Stimulated activated CD8-positive, alpha-beta memory T cell treated with anti-CD3 and anti-CD28 coated beads, Interleukin-7, amount 100 ng/mL, for 1 hour (primary cell): ENCODE measurements around the gene UBXN4.
"Not testable (repeated sequence)": the region's sequence is repeated elsewhere in the genome, so short reads cannot be mapped to it uniquely, and the experiment has no call there.

Experiments
- DNase-seq, 2 donors: peaks; one replicate each; pipeline ENCODE4 v3.0.0-alpha.2; 2020; ENCODE audit warnings: low read depth in 2 of 2

UBXN4 gene

DNA sequence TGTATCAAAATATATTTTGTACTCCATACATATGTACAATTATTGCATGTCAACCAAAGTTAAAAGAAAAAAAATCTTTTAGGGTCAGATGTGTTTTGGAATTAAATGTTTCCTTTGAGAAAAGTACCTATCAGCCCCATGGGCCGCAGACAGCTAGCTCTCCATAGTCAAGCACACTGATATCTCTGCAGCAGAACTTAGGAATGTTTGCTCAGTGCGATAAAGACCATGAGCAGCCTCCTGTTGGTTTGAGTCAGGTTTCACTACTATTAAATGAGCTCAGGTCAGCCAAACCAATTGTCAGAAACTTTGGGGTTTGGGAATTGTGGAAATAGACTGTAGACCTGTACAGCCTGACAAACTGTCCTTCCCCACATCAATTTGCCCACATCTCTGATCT is 61.6 kb downstream of the UBXN4 start:
- no peak for DNase-seq

DNA sequence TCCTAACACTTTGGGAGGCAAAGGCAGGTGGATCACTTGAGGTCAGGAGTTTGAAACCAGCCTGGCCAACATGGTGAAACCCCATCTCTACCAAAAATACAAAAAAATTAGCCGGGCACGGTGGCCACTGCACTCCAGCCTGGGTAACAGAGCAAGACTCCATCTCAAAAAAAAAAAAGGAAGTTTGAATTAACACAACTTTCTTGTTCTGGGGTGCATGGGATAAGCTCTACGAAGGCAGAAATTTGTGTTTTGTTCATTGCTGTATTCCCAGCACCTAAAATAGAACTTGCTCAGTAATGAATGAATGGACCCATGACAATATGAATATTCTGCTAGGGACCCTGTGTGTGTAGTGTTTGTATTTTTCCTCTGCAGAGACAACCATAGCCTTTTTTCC is 66.2 kb downstream of the UBXN4 start:
- not testable (repeated sequence) for DNase-seq

DNA sequence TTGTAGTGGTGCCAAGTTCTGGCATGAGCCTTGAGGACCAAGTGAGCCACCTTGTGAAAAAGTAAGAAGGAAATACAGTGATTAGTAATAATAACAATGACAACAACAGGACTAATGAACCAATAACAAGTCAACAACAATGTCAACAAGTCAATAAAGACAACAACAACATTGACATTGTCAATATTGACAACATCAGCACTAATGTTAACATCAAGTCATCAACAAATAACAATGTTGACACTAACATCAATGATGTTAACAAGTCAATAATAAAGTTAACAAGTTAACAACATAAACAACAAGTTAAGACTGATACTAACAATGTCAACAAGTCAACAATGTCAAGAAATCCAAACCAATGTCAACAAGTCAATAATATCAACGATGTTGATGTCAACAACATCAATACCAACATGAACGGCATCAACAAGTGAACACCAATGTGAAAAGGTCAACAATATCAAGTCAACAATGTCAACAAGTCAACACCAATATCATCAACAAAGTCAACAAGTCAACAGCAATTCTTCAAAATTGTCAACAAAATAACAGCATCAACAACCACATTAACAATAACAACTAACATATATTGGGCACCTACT is 71.4 kb downstream of the UBXN4 start:
- no peak for DNase-seq

DNA sequence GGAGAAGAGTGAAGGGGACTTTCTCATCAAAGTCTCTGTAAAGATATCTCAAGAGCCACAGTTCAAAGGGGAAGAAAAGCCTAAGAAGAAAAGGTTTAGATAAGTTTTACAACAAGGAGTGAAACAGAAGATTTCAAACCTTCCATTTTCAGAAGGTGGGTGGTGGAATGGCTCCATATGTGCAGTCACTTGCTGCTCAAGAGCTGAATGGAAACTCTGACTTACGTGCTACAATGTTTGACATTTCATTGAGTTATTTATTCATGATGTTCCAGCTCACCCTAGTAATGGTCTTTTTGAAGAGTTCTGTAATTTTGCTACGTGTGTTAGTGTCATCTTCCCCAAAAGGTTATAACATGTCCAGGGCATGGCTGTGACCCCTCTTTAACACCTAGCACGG is 73.6 kb downstream of the UBXN4 start:
- DNase-seq = no peak

DNA sequence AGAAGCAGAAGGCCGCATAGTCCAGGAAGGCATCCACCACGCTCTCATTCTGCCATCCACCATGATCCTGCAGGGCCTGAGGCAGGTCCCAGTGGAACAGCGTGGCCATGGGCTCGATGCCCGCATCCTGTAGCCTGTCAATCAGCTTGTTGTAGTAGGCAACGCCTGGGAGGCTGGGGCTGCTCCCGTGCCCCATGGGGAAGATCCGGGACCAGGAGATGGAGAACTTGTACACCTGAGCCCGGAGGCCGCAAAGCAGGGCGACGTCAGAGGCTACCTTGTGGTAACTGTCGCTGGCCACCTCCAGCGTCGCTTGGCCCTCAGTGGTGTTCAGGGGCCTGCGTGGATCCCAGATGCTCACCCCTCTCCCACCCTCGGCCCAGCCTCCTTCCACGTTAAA is 75.8 kb downstream of the UBXN4 start:
- no peak for DNase-seq

DNA sequence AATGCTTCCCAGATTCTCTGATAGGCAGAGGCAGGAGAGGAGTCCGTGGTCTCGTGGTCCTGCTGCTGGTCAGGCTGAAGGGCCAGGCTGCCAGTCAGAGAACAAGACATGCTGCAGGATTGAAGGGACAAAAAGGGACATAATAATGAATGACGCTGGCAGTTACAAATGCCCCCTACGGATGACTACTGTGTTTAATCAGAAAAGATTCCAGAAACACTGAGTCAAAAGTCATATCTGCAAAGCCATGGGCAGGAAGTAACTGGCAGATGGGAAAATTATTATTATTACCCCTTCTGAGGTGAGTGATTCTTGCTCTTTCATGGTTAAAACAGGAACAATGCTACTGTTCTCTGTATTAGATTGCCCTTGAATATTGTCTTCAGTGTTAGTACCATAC is 76.3 kb downstream of the UBXN4 start:
- no peak for DNase-seq

DNA sequence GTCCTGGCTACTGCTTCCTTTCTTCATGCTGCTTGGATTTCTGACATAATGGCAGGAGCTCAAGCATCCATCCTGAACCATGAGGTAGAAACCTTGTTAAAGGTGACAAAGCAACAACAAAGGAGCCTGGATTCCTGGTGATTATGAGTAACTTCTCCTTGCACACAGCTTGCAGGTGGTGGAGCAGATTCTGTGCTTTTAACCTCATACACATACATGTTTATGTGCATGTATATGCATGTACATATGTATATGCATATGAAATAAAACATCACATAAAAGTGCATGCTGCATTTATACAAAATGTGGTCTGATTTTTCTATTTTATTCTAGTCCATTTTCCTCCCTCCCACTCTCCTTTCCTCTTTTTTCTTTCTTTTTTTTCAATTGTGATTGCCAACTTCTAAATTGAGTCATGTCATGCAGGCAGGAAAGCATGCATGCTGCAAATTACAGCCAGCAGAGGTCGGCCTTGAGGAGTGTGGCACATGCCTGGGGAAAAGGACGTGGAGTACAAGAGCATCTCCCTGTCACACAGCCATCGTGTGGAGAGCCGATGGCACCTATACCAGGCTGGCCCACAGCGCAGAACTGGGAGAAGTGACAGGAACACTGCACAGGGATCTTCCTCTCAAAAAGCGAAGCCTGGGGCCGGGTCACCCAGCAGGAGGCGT is 77.4 kb downstream of the UBXN4 start:
- no peak for DNase-seq

DNA sequence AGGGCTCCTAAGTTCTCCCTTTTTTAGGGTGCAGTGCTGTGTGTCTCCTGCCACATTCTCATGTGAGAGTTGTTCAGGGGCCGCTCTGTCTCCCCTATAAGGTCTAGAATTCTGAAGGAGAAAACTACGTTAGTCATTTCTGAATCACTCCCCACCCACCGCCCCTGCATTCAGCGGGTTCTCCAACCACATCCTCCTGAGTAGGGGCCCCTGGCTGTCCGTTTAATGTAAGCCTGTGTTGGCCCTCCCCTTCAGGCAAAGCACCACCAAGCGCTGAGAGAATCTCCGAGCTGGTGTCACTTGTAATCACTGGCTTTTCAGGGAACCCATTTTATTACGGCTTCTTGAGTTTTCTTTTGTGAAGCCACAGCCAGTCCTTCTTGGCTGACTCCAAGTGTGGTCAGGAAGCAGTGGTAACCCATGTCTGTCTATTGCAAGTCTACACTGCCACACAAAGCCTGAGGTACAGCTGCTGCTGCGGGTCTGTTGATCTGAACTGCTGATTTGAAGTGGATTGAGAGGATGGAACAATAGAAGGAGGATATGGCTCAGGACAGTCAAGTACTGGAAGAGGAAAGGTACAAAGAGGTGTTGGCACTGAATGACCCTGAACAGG is 78.5 kb downstream of the UBXN4 start:
- DNase-seq = peak; percentile 43 to 47

DNA sequence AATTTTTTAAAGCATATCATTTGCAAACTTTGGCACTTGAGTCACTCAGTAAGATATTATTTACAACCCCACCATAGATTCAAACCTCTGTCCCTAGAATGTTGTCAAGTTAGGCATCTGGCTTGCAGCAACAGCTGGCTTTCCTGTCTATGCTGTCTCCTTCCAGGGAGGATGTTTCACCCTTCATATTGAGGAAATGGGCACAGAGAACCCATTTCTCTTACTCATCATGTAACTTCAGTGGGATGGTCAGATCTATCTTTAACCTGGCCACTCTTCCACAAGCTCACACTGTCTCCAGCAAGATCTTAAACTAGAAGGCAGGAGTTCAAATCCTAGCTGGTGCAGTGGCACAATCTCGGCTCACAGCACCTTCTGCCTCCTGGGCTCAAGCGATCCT is 79.5 kb downstream of the UBXN4 start:
- no peak for DNase-seq

DNA sequence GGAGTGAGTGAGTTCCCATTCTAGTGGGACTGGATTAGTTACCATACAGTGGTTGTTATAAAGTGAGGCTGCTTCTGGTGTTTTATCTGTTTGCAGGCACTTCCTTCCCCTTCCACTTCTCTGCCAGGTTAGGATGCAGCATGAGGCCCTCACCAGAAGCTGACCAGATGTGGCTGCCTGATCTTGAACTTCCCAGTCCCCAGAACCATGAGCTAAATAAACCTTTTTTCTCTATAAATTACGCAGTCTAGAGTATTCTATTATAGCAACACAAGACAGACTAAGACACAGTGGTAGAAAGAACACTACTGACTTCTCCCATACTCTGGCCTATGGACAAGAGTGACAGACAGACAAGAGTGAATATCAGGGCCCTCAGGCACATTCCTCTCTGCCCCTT is 81.2 kb downstream of the UBXN4 start:
- DNase-seq = no peak

DNA sequence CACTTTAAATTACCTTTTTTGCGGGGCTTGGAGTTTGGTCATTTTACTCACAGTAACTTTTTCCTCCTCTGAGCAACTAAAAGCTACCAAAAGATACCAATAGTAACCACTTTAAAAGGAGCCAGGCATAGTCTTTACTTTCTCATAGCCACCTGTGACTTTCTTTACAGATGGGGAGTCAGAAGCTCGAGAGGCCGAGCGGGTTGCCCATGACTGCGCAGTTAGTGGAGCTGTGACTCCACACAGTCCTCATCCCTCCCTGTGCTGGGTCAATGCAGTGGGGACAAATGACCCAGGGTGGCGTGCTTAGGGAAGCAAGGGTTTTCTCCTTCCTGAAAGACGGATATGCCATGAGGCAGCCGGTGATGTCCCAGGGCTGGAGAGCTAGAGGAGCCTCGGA is 83.5 kb downstream of the UBXN4 start:
- DNase-seq = no peak

DNA sequence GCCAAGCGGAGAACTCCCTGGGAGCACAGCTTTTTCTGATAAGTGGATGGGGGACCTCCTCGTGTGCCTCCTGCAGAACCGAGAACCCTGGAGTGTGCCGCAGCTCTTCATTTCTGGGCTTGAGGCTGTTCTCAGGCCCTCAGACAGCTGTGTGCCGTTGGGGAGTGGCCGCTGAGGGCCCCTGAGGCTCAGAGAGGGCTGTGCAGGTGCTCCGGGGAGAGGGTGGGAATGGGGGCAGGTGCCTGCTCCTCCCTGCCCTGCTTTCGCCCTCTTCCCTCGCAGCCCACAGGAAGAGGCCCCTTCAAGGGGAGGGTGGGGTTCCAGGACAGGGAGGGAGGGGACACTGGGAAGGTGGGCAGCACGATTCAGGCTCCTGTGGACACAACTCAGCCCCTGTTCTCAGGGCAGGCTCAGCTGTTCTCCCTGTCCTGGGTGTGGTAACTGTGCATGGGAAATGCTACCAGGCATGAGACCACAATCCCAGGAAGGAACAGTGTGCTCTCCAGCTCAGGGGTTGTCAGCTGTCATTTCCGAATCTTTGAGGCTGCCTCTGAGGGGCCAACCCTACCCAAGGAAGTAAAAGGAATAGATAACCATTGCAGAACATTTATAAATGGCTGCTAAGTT is 84.0 kb downstream of the UBXN4 start:
- no peak for DNase-seq

DNA sequence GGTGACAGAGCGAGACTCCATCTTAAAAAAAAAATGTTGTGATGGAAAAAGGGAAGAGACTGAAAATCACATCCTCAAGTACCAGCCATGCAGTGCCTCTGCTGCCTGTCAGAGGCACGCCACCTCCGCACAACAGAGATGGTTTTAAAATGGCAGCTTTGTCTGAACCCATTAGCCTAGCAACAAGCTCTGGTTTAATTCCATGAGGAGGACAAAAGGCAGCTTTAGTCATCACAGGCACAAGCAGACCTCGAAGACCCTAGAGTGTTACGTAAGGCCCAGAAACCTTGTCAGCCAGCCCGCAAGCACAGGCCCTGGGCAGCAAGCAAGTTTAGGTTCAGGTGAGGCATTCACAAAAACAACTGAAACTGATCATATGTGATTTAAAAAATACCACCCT is 84.9 kb downstream of the UBXN4 start:
- DNase-seq = no peak

DNA sequence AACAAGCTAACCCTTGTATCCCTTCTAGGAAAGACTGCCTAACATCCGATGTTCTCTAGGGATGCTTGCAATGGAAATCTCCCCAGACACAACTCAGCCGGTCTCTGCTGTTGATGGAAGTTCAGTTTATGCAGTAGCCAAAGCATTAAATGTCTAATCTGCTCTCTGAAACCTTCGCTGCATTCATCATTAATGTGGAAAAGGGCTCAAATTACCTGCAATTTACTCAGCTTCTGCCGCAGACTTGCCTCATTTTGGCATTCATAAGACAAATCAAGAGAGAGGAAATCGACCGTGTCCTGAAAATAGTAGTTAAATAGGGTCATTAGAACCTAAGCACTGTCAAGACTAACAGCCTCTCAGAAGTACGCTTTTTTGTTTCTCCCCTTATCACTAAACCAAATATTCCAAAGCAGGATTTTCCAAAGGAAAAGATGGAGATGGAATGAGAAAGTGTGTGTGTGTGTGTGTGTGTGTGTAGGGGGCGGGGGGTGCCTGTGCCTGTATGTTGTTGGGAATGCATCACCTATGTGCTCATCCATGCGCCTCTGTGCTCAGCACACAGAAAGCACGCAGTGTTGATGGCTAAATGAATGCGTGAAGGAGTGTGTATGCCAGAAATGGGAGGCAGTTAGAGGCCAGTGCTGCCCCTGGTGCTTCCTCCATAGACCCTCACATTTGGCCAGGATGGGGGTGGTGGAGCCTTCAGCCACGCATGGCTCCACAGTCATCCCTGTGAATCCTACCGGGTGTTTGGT is 87.9 kb downstream of the UBXN4 start:
- DNase-seq = no peak

DNA sequence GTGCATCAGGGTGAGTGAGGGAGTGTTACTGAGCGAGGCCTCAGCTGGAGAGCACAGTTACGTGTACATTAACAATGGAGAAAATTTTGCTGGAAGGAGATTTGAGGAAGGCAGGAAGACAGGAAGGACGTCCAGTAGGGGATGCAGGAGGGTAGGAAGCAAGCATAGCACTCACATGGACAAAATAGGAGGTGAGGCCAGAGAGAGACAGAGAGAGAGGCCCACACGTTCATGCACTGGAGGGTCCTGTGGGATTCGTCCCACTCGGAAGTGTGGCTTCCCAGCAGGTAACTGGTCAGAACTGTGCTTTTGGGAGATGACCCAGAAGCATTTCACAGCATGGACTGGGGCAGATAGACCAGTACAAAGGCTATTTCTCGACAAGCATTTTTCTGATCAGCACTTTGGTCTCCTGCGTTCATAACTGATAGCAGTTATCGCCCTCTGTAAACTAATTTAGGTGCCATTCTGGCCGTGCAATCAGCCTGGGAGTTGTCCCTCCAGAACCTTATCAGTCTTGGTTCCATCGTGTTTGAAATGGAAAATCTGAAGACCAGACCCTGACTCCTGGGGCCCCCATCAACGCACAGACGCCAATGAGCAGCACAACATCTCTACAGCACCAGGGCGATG is 89.6 kb downstream of the UBXN4 start:
- no peak for DNase-seq

DNA sequence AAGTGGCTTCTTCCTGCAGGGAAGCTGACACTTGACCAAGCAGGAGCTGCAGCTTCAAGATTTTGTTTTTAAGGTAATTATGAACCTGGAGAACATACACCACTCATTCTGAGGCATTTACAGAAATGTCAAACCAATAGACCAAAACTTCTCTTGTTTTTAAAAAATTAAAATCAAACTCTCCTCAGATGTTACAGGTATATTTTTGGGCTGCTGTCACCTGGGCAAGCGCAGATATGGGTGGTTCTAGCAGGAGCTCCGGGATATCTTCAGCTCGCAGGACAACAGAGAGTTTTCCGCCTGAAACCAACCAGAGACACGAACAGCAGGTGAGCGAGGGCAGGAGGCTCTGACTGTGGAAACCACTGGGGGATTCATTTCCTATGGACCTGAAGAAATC is 91.2 kb downstream of the UBXN4 start:
- DNase-seq = no peak
